Heart right ventricle (tissue), 16 donors: ENCODE results near the gene NUP98. TPM values are rescaled to one million over a fixed set of nuclear protein-coding genes. Genes with fewer than 3 reads are reported as not detected.
A peak's percentile ranks its signal among the peaks of the same experiment; 100 is the strongest.

Experiments
- ATAC-seq, 8 donors: fragments of 200-7000 bp; cut with Tn5 transposase; one replicate each; pipeline ENCODE4 v1.9.1; 2020; ENCODE audit warnings: mild to moderate bottlenecking in 8 of 8, moderate library complexity in 8 of 8, moderate number of reproducible peaks in 1 of 8
- DNase-seq, 2 donors: peaks; one replicate each; pipeline ENCODE4 v3.0.0-alpha.2; 2020
- H3K27ac ChIP-seq, 10 donors: fragments of 200-600 bp; sonication (generic) in 2 of 10; one replicate each; pipeline versions ENCODE4 v1.5.0 to v1.8.0; 2020 to 2022; ENCODE audit warnings: mild to moderate bottlenecking in 3 of 10
- H3K27me3 ChIP-seq, 7 donors: fragments of 200-600 bp; one replicate each; pipeline ENCODE4 v1.8.0; 2021 to 2022; ENCODE audit warnings: mild to moderate bottlenecking in 2 of 7
- H3K36me3 ChIP-seq, 9 donors: fragments of 200-600 bp; sonication (generic) in 1 of 9; one replicate each; pipeline versions ENCODE4 v1.5.0 to v1.8.0; 2020 to 2022; ENCODE audit warnings: mild to moderate bottlenecking in 2 of 9
- H3K4me1 ChIP-seq, 9 donors: fragments of 200-600 bp; sonication (generic) in 1 of 9; one replicate each; pipeline versions ENCODE4 v1.5.0 to v1.8.0; 2020 to 2022; ENCODE audit warnings: mild to moderate bottlenecking in 4 of 9
- H3K4me3 ChIP-seq, 10 donors: fragments of 200-600 bp; sonication (generic) in 2 of 10; one replicate each; pipeline versions ENCODE4 v1.5.0 to v1.8.0; 2020 to 2022; ENCODE audit warnings: mild to moderate bottlenecking in 7 of 10, moderate library complexity in 2 of 10
- H3K9me3 ChIP-seq, 11 donors: fragments of 200-600 bp in 10 of 11; sonication (generic) in 2 of 11; one replicate each; pipeline versions ENCODE4 v1.5.0 to v1.8.0; 2013 to 2022; ENCODE audit warnings: mild to moderate bottlenecking in 2 of 11, control low read depth in 1 of 11, moderate library complexity in 1 of 11
- CTCF ChIP-seq, 9 donors: fragments of 200-600 bp; sonication (generic) in 2 of 9; IDR thresholded peaks; one replicate each; pipeline versions ENCODE4 v1.5.0 to v1.8.0; 2021 to 2022; ENCODE audit warnings: antibody characterized with exemption in 9 of 9, mild to moderate bottlenecking in 5 of 9, moderate library complexity in 1 of 9
- WGBS, 2 donors: extraction: QIAGEN DNeasy Blood & Tissue Kit; methylation state at CpG; one replicate each; pipeline ENCODE4 v1.1.7; 2013; ENCODE audit warnings: inconsistent platforms in 1 of 2; 5-methylcytosine and 5-hydroxymethylcytosine counted together
- intact Hi-C, 10 donors: fragments of 100-400 bp; cut with DNase I; formaldehyde crosslinking; loops; one replicate each; pipeline versions ENCODE4 v1.11.1 to v1.14.2; 2022
- polyA plus RNA-seq, 2 donors: library from polyadenylated mRNA; stranded (reverse); fragments of 200-250 nt; gene quantifications; one replicate each; pipeline ENCODE4 v1.2.3, GENCODE V29; 2013
- total RNA-seq, 10 donors: library from RNA; stranded (reverse); fragmentation: NEBNext Ultra II Directional in 3 of 10; extraction: Animal tissue kit (Norgen Biotek cat#: 25700) in 3 of 10; gene quantifications; one replicate each; pipeline versions ENCODE4 v1.2.1 to v1.2.4, GENCODE V29; 2021 to 2023
- donor health status: Arrhythmogenic right ventricular cardiomyopathy.
- donor health status: ischemic (EF 13 %, LVEDD 7.1; RV severe dilation, severe dysfunction).
- donor health status: healthy with polysubstance abuse.
- donor health status: DM: no; HTN: yes; CAD: no.
- donor health status: DM: no; HTN: no; CAD: no.
- donor health status: ischemic (EF 25% LVEDD 6.9; RV normal size, moderate dysfunction).
- donor health status: ischemic (EF 25% LVEDD 5.7; RV mildly dilated, moderate dysfunction).
- donor health status: healthy.
- donor health status: DM: yes; HTN: yes; CAD: no.
- donor health status: Ischemic cardiomyopathy.
- donor health status: ischemic (EF 35%, LVEDD 5.7; RV mildly dilated, moderate dysfunction).
- donor health status: nonischemic (EF 11% LVEDD 7.7; RV severe dilation, severe dysfunction).
- donor health status: DM: yes; HTN: yes; CAD: no.
- donor health status: PGD.
- donor health status: ischemic (EF 29% LVEDD 5.4; RV normal size, mild dysfunction).
- donor health status: nonischemic (EF 23%, LVEDD 6.1; RV moderate dilation, normal function).

The NUP98 gene
- total and polyA plus RNA-seq, 12 donors = 11.1 to 65.5 (median 46.0) TPM

DNA sequence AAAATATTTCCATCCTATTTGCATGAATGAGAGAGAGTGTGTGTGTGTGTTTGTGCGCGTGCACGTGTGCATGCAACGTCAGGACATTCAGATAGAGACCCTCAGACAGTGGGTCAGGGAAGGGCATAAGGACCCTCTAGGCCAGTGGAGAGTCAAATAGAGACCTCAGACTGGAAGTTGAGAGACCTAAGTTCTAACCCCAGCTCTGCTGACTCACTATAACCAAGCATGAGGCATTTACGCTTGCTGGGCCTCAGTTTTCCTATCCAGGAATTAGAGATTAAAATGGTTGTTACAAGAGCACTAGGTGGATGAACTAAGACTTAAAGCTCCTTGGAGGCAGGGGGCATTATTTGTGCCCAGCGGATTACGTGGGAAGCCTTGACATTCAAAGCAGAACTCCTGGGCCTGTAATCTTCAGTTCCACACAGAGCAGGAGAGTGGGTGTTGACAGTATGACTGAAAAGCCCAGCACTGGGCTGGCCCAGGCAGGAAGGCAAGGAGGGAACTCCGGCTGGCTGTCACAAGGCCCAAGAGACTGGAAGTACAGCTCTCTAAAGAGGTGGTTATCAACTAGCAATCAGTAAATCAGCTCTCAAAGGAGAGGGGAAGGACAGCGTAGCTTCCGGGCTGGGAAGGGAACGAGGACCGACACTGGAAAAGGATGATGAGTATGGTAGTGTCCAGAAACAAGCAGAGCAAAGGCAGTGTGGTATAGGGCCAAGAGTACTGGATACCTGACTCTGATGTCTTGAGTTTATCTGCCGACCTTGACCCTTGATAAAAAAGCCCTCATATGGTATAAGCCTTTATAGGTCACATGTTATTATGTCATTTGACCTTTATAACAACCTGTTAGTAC lies 34.3 kb upstream of the NUP98 start:
- Histone ChIP-seq H3K36me3 (peaks cover 0 to 71% (median 15%) of the 10 kb centered on the region in 9 donors), H3K27ac (peak overlapping the region in 8 of 10 donors; percentile 29 to 100 (median 51)), H3K4me1 (peaks cover 22 to 84% (median 55%) of the 10 kb centered on the region in 9 donors), H3K4me3 (no peak overlapping the region), H3K9me3 (no peaks in the 10 kb centered on the region), H3K27me3 (no peaks in the 10 kb centered on the region)
- TF ChIP-seq CTCF (IDR thresholded peaks at IDR 0.05) = no peak
- intact Hi-C loops = no loop called here
- ATAC-seq (peak; percentile 21 to 78 (median 74)), DNase-seq (peak in 1 of 2 donors; percentile 45)
- WGBS, 2 donors = 39 to 42% methylated on average over 13 of the region's 13 CpGs

DNA sequence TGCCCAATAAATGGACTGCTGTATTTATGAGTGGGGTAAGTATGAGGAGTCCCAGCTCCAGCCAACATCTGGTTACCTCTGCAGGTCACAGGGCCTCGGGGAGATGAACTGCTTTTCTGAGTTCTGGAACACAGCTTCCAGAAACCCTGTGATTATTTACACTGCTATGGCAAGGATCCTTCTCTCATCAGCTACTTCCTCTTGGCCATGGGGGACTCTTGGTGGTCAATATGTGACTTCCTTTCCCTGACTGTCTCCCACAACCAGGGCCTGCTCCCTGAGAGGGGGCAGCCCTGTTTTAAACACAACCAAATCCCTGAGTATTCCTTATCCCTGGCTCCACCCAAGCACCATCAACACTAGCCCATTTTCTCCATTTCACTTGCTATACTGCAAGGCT lies 33.4 kb upstream of the NUP98 start:
- Histone ChIP-seq H3K4me3 (no peak overlapping the region), H3K27ac (peak overlapping the region in 5 of 10 donors; percentile 29 to 100 (median 51)), H3K36me3 (peaks cover 0 to 76% (median 16%) of the 10 kb centered on the region in 9 donors), H3K9me3 (no peaks in the 10 kb centered on the region), H3K4me1 (peaks cover 16 to 81% (median 47%) of the 10 kb centered on the region in 9 donors), H3K27me3 (no peaks in the 10 kb centered on the region)
- intact Hi-C loops = no loop called here
- WGBS, 2 donors = 71 to 82% methylated on average over 1 of the region's 1 CpG
- DNase-seq (no peak), ATAC-seq (no peak)
- TF ChIP-seq CTCF (IDR thresholded peaks at IDR 0.05) = no peak

GRCh38 chr11:3830088-3830487 lies 32.7 kb upstream of the NUP98 start:
- WGBS, 2 donors = 95 to 97% methylated on average over 3 of the region's 3 CpGs
- Histone ChIP-seq H3K4me1 (peaks cover 14 to 81% (median 41%) of the 10 kb centered on the region in 9 donors), H3K36me3 (peaks cover 0 to 80% (median 16%) of the 10 kb centered on the region in 9 donors), H3K27me3 (no peaks in the 10 kb centered on the region), H3K4me3 (no peak overlapping the region), H3K9me3 (no peaks in the 10 kb centered on the region), H3K27ac (peak overlapping the region in 1 of 10 donors; percentile 100)
- intact Hi-C loops = no loop called here
- ATAC-seq (no peak), DNase-seq (no peak)
- TF ChIP-seq CTCF (IDR thresholded peaks at IDR 0.05) = no peak

- no peak overlapping the region for H3K4me3 ChIP-seq
- no peak for TF ChIP-seq CTCF (IDR thresholded peaks at IDR 0.05)
- no peaks in the 10 kb centered on the region for H3K27me3 ChIP-seq
- ATAC-seq (no peak), DNase-seq (no peak)
- peaks cover 8 to 66% (median 21%) of the 10 kb centered on the region in 9 donors for H3K4me1 ChIP-seq
- no peaks in the 10 kb centered on the region for H3K9me3 ChIP-seq
- intact Hi-C loops = no loop called here
- WGBS, 2 donors = 92% methylated on average over 35 of the region's 35 CpGs
- H3K27ac ChIP-seq = no peak overlapping the region
- H3K36me3 ChIP-seq = peaks cover 0 to 61% (median 16%) of the 10 kb centered on the region in 9 donors
Measured at GRCh38 chr11:3827434-3828186, 30.3 kb upstream of the NUP98 start.
